Kidney (tissue), 14 donors: ENCODE data around the gene TMEM207. TPM values are rescaled to one million over a fixed set of nuclear protein-coding genes. Genes with fewer than 3 reads are reported as not detected.

Experiments used
- DNase-seq, 5 donors: peaks; one replicate each; pipeline ENCODE4 v3.0.0-alpha.2; 2013 to 2020
- FAIRE-seq: peaks from 2 replicates; lab custom pipeline; 2012; peaks lifted over from hg19 to GRCh38; lab: Jason Lieb, UNC
- H3K27ac ChIP-seq, 2 donors: one replicate each; pipeline ENCODE4 v1.7.0; 2013; ENCODE audit warnings: low read depth in 2 of 2, low read length in 2 of 2, inconsistent platforms in 1 of 2
- H3K27me3 ChIP-seq: one replicate; pipeline ENCODE4 v1.7.1; 2013; ENCODE audit warnings: low read length, inconsistent platforms; ENCODE audit not compliant: control insufficient read depth, insufficient read depth
- H3K36me3 ChIP-seq, 3 donors: one replicate each; pipeline versions ENCODE4 v1.7.0 to v1.7.1; 2013; ENCODE audit warnings: low read length in 3 of 3, control low read depth in 1 of 3, inconsistent platforms in 1 of 3; ENCODE audit not compliant: insufficient read depth in 3 of 3, control insufficient read depth in 2 of 3
- H3K4me1 ChIP-seq, 3 donors: one replicate each; pipeline versions ENCODE4 v1.7.0 to v1.7.1; 2013; ENCODE audit warnings: low read length in 3 of 3, inconsistent platforms in 1 of 3, low read depth in 1 of 3; ENCODE audit not compliant: control insufficient read depth in 2 of 3, insufficient read depth in 2 of 3
- H3K4me3 ChIP-seq, 3 donors: one replicate each; pipeline versions ENCODE4 v1.7.0 to v1.8.1; 2013; ENCODE audit warnings: low read length in 3 of 3, control low read depth in 1 of 3, inconsistent platforms in 1 of 3
- H3K9ac ChIP-seq, 3 donors: one replicate each; pipeline versions ENCODE4 v1.7.0 to v1.7.1; 2013; ENCODE audit warnings: low read length in 3 of 3, control low read depth in 1 of 3, inconsistent platforms in 1 of 3
- H3K9me3 ChIP-seq, 3 donors: one replicate each; pipeline versions ENCODE4 v1.7.0 to v1.7.1; 2013; ENCODE audit warnings: low read length in 3 of 3, control low read depth in 1 of 3, inconsistent platforms in 1 of 3; ENCODE audit not compliant: control insufficient read depth in 2 of 3, insufficient read depth in 1 of 3
- CTCF ChIP-seq: IDR thresholded peaks from 3 replicates; pipeline ENCODE4 v1.5.1; 2012; ENCODE audit warnings: mild to moderate bottlenecking, moderate library complexity, borderline replicate concordance; ENCODE audit not compliant: insufficient read depth; ENCODE audit errors: extremely low read depth
- intact Hi-C: fragments of 100-400 bp; cut with DNase I; formaldehyde crosslinking; loops from one replicate; pipeline ENCODE4 v1.11.1; 2022
- polyA plus RNA-seq: library from polyadenylated mRNA; stranded (reverse); fragments of 350-450 nt; fragmentation: Illumina TruSeq; extraction: RNeasy Lipid Tissue Mini Kit (QIAGEN cat#74804); gene quantifications from one replicate; pipeline ENCODE4 v1.2.3, GENCODE V29; 2014; ENCODE audit warnings: low read depth, low replicate concordance; ENCODE audit not compliant: insufficient read depth
- total RNA-seq: library from RNA; stranded (reverse); fragmentation: NEBNext Ultra II Directional; extraction: Animal tissue kit (Norgen Biotek cat#: 25700); gene quantifications from one replicate; pipeline ENCODE4 v1.2.1, GENCODE V29; 2021
- donor health status: control.
- donor health status: control.
- donor health status: control.
- donor health status: control.
- donor health status: control.
- donor health status: DM: yes; HTN: yes; CAD: no.
- donor health status: Normal renal cell carcinoma (clear cell type).

Gene TMEM207
- total and polyA plus RNA-seq, 2 donors from 2014 or later, result 21.2 TPM; not detected in 1

DNA sequence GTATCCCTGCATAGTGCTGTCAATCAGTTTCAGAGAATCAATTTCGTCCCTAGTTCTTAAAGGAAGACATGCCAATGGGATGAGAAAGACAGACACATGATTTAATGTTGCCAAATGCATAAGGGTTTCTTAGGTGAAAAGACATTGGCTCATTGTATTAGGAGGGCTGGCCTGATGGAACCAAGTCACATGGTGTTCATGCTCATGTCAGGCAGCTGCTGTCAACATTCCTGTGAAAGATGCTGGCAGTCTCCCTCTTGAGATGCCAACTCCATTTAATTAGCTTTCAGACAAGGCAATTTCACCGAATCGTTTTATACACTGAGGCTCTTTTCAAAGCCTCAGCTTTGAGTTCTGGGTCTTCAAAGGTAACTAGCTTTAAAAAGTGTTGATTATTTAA lies 48.1 kb upstream of the TMEM207 start:
- H3K36me3 ChIP-seq, result no peaks in the 10 kb centered on the region
- H3K9me3 ChIP-seq, result no peaks in the 10 kb centered on the region
- FAIRE-seq (no peak), DNase-seq (no peak)
- no peaks in the 10 kb centered on the region for H3K27me3 ChIP-seq
- intact Hi-C loops, result no loop called here
- H3K4me1 ChIP-seq, result no peaks in the 10 kb centered on the region
- no peak overlapping the region for H3K27ac ChIP-seq
- H3K4me3 ChIP-seq, result no peak overlapping the region
- TF ChIP-seq CTCF, result no peak
- H3K9ac ChIP-seq, result no peak overlapping the region

DNA sequence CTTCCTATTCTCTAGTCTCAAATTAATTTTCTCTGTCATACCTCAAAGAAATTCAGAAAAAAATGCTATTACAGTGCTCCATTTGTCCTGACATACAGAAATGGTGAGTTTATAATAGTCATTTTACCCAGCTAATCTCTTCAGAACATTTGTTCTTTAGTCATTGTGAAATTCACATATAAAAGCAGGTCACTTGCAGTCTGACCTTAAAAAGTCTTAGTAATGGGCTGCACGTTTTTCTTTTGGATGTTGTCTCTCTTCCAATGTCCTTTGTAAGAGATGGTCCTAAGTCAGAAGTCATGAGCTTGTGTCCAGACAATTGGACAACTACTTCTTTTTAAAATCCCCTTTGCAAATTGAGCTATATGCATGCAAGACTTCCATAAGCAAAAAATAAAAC lies 47.2 kb upstream of the TMEM207 start:
- FAIRE-seq (no peak), DNase-seq (no peak)
- H3K9ac ChIP-seq, result no peak overlapping the region
- no peaks in the 10 kb centered on the region for H3K27me3 ChIP-seq
- H3K4me3 ChIP-seq, result no peak overlapping the region
- TF ChIP-seq CTCF, result no peak
- intact Hi-C loops, result no loop called here
- no peaks in the 10 kb centered on the region for H3K9me3 ChIP-seq
- no peaks in the 10 kb centered on the region for H3K4me1 ChIP-seq
- no peaks in the 10 kb centered on the region for H3K36me3 ChIP-seq
- H3K27ac ChIP-seq, result no peak overlapping the region

GRCh38 chr3:190495796-190496195 lies 46.1 kb upstream of the TMEM207 start:
- Histone ChIP-seq H3K4me3 (no peak overlapping the region), H3K9me3 (no peaks in the 10 kb centered on the region)

More at GRCh38 chr3:190495796-190496195, 46.1 kb upstream of the TMEM207 start:
- no peak for TF ChIP-seq CTCF
- H3K4me1 ChIP-seq, result no peaks in the 10 kb centered on the region
- H3K36me3 ChIP-seq, result no peaks in the 10 kb centered on the region
- H3K27me3 ChIP-seq, result no peaks in the 10 kb centered on the region
- intact Hi-C loops, result no loop called here
- DNase-seq (no peak), FAIRE-seq (no peak)
- no peak overlapping the region for H3K9ac ChIP-seq
- no peak overlapping the region for H3K27ac ChIP-seq
